Fibroblast of peridontal ligament (primary cell): ENCODE data around the gene CYP3A4.
"Not testable (repeated sequence)": the region's sequence is repeated elsewhere in the genome, so short reads cannot be mapped to it uniquely, and the experiment has no call there.

Experiments
- DNase-seq: peaks from one replicate; pipeline ENCODE4 v3.0.0-alpha.2; 2010; ENCODE audit errors: extremely low read depth

The CYP3A4 gene

GRCh38 chr7:99752356-99752755, 31.6 kb downstream of the CYP3A4 start:
- DNase-seq: no peak

GRCh38 chr7:99751322-99752052, 32.5 kb downstream of the CYP3A4 start:
- DNase-seq: not testable (repeated sequence)

- no peak for DNase-seq
These were observed 35.0 kb downstream of the CYP3A4 start for GRCh38 chr7:99748846-99749579.

- DNase-seq: not testable (repeated sequence)
These were observed 37.1 kb downstream of the CYP3A4 start for GRCh38 chr7:99746915-99747314.

- DNase-seq: not testable (repeated sequence)
These were observed 38.6 kb downstream of the CYP3A4 start for GRCh38 chr7:99745395-99745794.

GRCh38 chr7:99742737-99743394, 41.1 kb downstream of the CYP3A4 start:
- no peak for DNase-seq

- DNase-seq: no peak
These were observed 42.6 kb downstream of the CYP3A4 start for GRCh38 chr7:99741441-99741795.

- peak; percentile 21 for DNase-seq
These were observed 43.2 kb downstream of the CYP3A4 start for GRCh38 chr7:99740573-99741440.

- DNase-seq: no peak
These were observed 44.0 kb downstream of the CYP3A4 start for GRCh38 chr7:99739699-99740572.

GRCh38 chr7:99737726-99738125, 46.3 kb downstream of the CYP3A4 start:
- peak; percentile 1 for DNase-seq

GRCh38 chr7:99736667-99737066, 47.3 kb downstream of the CYP3A4 start:
- DNase-seq: not testable (repeated sequence)

- DNase-seq: no peak
These were observed 49.0 kb downstream of the CYP3A4 start, which contains the start of gene CYP3A7 for GRCh38 chr7:99734987-99735386. TSS of gene CYP3A7 (minus strand) at chr7:99735196. CDS start at chr7:99735093, 103 bp downstream.

- no peak for DNase-seq
These were observed 50.5 kb downstream of the CYP3A4 start for GRCh38 chr7:99733448-99733847.

- no peak for DNase-seq
These were observed 51.0 kb downstream of the CYP3A4 start for GRCh38 chr7:99733003-99733402.

- no peak for DNase-seq
These were observed 52.2 kb downstream of the CYP3A4 start for GRCh38 chr7:99731638-99732374.

GRCh38 chr7:99730992-99731391, 53.0 kb downstream of the CYP3A4 start:
- DNase-seq: no peak

GRCh38 chr7:99730238-99730810, 53.7 kb downstream of the CYP3A4 start:
- DNase-seq: no peak

GRCh38 chr7:99729486-99730237, 54.3 kb downstream of the CYP3A4 start:
- no peak for DNase-seq

GRCh38 chr7:99728615-99729014, 55.4 kb downstream of the CYP3A4 start:
- DNase-seq: no peak
